Astrocyte of the spinal cord (primary cell): ENCODE results near the gene NHLRC4.

Source experiments
- DNase-seq: peaks from one replicate; pipeline ENCODE4 v3.0.0; 2011; ENCODE audit warnings: low read depth, low spot score
- H3K4me3 ChIP-seq: 2 replicates; pipeline ENCODE4 v1.5.1; 2011; ENCODE audit warnings: low read depth, mild to moderate bottlenecking, low read length, moderate library complexity
- in situ Hi-C: cut with HindIII; loops from 2 replicates; pipeline ENCODE4 v1.10.0; 2017; ENCODE audit warnings: low sequenced_read_pairs
- TF ChIP-seq, protein P1 (sequence below): IDR thresholded peaks from 2 replicates; pipeline ENCODE4 v1.5.1; 2012; ENCODE audit warnings: low read depth, mild to moderate bottlenecking, low read length, inconsistent platforms

NHLRC4 gene

DNA sequence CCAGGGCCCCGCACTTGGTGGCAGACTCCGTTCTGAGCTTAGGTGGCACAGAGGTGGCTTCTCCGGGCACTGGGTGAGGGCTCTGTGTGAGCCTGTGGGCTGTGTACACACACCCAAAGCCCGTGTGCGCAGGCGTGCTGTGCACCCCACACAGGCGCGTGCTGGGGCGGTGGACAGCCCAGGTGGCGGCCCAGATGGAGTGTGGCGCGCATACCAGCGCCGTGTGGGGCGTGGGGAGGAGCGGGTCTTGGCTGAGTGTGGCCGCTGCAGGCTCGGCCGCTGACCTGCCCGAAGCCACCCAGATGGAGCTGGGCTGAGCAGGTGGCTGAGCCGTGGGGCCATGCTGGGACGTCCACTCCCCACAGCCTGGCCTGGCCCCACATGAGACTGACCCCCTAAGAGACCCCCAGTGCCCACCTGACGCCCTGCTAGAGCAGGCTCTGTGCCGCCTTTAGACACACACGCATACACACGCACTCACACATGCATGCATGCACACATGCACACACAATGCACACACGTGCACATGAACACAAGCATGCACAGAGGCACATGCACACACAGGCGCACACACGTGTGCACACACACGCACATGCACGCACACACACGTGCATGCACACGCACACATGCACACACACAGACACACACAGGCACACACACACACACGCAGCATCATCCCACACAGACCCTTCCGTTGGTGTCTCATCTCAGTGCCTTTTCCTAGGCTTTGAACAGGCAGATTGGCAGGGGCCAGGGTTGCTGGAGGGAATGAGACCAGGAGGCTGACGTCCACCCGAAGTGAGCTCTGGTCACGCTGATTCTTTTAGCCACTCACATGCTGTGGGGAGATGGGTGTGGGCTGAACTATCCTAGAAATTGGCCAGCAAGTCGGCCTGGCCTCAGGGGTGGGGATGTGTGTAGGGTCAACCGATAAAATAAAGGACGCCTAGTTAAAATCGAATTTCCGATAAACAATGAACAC is 4.6 kb upstream of the NHLRC4 start:
- DNase-seq = no peak
- in situ Hi-C loops = no loop called here
- TF ChIP-seq, protein P1, sequence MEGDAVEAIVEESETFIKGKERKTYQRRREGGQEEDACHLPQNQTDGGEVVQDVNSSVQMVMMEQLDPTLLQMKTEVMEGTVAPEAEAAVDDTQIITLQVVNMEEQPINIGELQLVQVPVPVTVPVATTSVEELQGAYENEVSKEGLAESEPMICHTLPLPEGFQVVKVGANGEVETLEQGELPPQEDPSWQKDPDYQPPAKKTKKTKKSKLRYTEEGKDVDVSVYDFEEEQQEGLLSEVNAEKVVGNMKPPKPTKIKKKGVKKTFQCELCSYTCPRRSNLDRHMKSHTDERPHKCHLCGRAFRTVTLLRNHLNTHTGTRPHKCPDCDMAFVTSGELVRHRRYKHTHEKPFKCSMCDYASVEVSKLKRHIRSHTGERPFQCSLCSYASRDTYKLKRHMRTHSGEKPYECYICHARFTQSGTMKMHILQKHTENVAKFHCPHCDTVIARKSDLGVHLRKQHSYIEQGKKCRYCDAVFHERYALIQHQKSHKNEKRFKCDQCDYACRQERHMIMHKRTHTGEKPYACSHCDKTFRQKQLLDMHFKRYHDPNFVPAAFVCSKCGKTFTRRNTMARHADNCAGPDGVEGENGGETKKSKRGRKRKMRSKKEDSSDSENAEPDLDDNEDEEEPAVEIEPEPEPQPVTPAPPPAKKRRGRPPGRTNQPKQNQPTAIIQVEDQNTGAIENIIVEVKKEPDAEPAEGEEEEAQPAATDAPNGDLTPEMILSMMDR = no peak
- no peak overlapping the region for H3K4me3 ChIP-seq

DNA sequence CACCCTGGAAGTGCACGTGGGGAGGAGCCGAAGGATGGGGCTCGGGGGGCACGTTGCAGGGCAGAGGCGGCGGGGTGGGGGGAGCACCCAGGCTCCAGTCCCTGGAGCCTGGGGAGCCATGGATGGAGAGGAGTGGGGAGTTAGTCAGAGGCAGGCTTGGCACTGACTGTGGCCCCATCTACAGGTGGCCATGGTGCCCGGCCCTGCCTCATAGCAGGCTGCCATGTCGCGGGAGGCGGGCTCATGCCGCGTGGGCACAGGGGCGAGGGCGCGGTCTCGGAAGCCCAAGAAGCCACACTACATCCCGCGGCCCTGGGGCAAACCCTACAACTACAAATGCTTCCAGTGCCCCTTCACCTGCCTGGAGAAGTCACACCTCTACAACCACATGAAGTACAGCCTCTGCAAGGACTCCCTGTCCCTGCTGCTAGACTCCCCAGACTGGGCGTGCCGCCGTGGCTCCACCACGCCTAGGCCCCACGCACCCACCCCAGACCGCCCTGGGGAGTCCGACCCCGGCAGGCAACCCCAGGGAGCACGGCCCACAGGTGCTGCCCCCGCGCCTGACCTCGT is 3.6 kb upstream of the NHLRC4 start:
- in situ Hi-C loops = no loop called here
- no peak overlapping the region for H3K4me3 ChIP-seq
- TF ChIP-seq, protein P1 = no peak
- DNase-seq = no peak

DNA sequence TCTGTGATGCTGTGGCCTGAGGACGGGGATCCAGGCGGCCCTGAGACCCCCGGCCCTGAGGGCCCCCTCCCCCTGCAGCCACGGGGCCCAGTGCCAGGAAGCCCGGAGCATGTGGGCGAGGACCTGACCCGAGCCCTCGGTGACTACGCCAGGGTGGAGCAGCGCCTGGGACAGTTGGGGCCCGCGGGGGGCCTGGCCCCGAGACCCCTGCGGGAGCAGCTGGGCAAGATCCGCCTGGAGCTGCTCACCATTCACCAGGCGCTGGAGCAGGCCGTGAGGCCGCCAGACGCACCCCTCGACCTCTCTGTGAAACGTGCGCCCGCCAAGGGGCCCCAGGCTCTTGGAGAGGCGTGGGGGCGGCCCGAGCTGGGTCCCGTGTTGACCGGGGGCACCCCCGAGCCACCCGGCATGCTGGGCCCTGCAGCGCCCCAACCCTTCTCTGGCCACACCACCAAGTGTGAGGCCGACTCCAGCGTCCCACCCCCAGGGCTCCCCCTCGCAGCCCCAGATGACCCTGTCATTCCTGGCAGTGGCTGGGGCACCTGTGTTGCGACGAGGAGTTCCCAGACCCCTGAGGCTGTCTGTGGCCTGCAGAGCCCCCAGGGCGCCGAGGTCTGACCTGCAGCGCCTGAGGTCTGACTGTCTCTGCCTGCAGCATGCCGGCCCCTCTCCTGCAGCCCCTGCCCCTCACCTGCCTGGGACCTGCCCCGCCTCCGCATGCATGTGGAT is 2.0 kb upstream of the NHLRC4 start:
- TF ChIP-seq, protein P1 = no peak
- H3K4me3 ChIP-seq = no peak overlapping the region
- no peak for DNase-seq
- in situ Hi-C loops = no loop called here

DNA sequence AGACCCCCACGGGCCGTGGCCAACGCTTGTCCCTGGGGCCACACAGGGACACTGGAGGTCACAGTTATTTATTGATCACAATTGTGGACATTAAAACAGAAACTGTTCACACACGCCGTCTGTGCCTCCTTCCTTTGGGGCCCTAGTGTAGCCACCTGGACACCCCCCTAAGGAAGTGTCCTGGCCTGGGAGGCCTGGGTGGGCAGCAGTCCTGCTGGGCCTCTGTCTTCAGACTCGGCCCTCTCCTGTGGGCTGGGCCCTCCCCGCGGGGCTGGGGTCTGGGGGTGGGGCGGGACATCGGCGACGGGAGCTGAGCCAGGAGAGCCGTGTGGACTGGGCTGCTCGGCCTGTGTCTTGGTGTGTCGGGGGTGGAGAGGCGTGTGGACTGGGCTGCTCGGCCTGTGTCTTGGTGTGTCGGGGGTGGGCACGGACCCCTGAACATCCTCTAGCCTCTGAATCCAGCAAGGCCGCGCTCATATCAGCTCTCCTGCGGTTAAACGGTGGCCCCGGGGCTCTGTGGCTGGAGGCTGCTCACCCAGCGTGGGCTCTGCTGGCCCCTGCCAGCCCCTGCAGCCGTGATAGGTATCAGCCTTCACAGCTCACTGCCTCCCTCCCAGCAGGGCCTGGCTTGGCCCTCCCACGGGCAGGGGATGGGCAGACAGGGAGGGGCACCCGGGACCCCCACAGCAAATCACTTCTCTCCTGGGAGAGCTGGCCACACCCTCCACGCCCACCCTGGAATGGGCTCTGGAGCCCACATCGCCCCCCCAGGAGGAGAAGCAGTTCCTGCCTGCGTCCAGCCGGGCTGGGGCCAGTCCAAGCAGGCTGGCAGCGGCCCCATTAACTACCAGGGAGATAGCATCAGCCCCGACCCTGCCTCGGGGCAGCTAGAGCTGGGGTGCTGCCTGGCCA is 1.1 kb upstream of the NHLRC4 start:
- H3K4me3 ChIP-seq = no peak overlapping the region
- DNase-seq = no peak
- TF ChIP-seq, protein P1 = no peak
- in situ Hi-C loops = no loop called here

DNA sequence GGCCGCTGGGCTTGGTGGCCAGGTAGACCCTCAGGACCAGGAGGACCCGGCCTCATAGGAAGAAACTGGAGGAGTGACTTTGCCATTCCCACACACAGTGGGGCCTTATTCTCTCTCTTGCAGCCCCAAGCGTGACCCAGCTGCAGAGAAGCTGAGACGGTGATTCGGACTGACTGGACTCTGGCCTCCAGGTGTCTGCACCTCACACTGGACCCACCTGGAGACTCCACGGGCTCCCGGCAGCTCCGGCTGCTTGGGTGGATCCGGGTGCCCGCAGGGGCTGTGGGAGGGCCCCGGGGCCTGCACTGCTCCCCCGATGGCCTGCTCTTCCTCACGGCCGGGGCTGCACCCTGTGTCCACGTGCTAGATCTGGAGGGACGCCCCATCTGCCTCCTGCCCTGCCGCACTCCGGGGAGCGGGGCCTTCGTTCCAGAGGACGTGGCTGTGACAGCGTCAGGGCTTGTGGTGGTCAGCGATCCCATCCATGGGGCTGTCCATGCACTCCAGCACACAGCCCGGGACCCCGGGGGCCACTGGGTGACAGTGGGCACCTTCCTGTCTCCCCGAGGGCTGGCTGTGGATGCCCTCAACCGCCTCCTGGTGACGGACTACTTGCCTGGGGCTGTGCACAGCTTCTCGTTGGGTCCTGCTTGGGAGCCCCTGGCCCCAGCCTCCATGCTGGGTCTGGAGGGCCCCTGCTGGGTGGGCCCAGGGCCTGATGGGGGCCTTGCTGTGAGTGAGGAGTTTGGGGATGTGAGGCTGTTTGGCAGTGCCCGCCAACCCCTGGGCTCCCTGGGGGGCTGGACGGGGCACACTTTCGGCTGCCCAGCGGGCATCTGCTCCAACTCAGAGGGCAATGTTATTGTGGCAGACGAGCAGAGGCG is 810 bp downstream of the NHLRC4 start:
- in situ Hi-C loops = no loop called here
- TF ChIP-seq, protein P1 = no peak
- H3K4me3 ChIP-seq = no peak overlapping the region
- no peak for DNase-seq
